DMS 273 (cell line): Measurements from ENCODE around the gene C1orf21.

Experiments used
- DNase-seq: peaks from one replicate; lab custom pipeline; 2025; ENCODE audit not compliant: unreplicated experiment; lab: John Stamatoyannopoulos, UW

C1orf21 gene

DNA sequence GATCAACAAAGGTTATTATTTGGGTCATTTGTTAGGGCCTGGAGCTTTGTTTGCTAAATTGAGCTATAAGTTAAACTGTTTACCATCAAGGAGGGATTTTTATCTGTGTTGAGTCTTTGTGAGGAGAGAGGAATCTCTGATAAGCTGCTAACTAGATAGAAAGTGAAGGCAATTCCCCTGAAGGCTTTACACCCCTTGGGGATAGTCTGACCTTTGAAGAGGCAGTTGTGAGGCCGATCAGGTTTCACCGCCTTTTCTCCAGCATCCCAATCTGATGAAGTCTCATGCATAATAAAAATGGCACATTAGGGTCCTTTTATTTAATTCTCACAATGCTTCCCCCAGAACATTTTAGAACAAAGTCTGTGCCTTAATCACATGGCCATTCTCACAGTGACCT, 21.8 kb downstream of the C1orf21 start:
- peak; percentile 30 for DNase-seq

DNA sequence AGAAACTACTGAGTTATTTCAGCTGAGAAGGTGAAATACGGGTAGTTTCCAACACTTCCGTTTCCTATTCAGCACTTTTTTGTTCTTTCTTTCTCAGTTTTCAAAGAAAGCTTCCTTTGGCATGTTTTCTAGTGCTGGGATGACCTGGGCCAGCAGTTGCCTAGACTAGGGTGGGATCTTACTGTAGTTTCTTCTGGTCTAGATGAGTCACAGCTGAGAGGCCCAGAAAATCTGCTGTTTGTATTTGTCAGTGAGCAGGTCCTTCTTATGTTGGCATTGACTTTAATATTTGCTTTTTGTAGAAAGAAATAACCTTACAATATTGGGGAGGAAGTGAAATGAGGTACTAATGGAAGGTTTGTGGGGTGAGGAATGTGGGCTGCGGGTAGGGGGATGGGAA, 22.2 kb downstream of the C1orf21 start:
- no peak for DNase-seq

DNA sequence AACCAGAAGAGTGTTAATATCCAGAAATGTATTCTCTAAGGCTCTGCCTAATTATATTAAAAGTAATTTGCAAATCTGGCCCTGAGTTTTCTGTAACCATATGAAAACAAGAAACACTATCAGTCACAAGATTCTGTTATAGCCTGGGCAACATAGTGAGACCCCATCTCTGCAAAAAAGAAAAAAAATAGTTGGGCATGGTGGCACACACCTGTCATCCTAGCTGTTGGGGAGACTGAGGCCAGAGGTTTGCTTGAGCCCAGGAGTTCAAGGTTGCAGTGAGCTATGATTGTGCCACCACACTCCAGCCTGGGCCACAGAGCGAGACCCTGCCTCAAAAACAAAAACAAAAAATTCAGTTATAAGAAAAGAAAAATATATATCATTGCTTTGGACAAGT, 25.6 kb downstream of the C1orf21 start:
- no peak for DNase-seq

DNA sequence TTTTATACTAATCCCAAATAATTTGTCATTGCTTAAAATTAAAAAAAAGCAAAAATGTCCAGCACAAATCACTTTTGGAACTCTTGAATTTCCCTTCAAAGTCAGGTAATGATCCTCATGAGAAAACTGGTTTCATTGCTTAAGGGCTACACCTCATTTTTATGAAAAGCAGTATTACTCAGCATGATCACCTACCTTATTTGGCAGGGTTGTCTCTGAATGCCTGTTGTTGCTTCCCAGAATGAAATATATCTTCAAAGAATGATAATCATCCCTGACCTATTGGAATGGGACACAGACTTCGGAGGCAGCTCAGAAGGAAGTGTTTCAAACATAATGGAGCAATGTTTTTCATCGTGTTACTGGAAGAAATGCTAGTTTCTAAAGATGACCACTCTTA, 29.7 kb downstream of the C1orf21 start:
- DNase-seq, result no peak

DNA sequence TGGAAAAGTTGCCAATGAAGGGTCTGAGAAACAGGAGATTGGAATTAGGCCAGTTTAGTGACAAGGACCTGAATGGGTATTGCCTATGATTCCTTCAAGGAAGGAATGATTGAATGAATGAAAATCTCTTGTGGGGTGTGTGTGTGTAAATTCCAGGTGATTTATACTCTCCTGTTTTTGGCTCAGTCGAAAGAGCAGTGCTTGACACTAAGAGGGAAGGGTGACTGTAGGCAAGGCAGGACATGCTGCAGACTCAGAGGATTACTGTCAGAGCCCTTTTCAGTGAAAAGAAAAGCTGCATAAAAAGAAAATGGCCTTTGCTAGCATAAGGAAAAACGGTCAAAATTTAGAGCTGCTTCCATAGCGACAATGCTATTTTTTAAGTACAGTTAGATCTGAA, 30.1 kb downstream of the C1orf21 start:
- no peak for DNase-seq

DNA sequence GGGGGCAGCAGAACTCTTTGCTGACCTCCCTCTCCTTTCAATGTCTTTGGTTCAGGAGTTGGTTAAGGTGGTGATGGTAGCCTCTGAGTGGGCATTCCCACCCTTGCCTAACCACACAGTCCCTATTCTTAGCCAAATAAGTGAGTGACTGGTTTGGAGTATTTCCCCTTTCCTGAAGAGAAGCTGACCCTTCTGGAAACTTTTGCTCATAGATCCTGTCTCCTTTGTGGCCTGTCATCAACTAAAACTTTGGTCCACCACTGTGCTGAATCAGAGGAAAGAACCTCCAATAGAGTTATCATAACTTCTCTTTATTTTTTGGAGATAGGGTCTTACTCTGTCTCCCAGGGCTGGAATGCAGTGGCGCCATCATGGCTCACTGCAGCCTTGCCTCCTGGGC, 31.1 kb downstream of the C1orf21 start:
- DNase-seq, result no peak

DNA sequence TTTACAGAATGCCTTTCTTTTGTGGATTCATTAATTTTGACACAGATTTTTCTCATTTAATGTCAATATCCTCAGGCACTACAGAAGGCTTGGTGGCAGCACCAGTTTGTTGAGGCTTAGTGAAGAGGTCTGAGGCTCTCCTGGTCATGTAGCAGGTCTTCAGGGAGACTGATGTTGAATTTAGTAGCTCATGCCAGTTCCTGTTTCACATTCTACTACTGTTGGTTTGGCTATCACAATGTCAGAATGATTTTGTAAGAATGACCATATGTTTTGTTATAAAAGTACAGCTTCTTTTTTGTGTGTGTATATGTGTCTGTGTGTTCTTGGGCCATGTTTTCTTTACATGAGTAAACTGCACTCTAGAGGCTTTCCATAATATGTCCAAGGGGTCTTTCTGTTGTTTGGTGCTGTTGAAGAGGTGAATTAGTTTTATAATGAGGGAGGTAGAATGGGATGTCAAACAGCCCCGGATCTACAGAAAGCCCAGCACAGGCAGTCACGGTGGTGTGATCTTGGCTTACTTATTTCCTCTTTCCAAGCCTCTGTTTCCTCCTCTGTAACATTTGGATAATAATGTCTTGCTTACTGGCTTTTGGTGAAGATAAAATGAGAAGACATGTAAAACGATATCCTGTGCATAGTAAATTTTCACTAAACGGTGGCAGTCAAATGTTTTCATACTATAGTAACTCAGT, 32.0 kb downstream of the C1orf21 start:
- DNase-seq, result no peak

DNA sequence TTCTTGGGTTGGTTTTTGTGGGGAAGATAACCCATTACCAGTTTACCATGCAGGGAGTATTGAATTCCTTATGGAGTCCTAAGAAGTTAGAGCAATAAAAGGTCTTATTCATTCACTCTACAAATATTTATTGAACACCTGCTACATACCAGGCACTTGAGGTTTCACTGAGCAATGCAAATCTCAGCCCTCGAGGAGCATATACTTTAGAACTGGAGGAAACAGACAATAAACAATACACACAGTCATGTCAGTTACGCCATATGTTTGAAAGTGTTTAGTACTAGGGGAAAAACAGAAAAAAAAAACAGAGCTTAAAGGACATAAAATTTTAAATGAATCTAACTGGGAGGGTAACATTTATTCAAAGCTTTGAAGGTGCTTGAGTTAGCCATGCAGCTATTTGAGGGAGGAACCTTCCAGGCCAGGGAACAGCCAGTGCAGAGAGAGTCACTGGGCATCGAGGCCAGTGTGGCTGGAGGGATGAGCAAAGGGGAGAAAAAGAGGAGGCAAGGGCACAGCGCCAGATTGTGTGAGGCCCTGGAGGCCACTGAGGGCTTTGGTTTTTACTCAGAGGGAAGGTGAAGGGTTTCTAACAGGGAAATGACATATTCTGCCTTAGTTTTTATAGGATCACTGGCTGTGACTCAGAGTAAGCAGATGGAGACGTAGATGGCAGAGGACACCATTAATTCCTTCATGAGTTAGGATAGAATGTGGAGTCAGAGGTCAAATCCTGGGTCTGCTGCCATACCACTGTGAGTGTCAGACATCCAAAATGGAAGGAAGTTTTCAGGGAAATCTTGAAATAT, 32.7 kb downstream of the C1orf21 start:
- no peak for DNase-seq

- DNase-seq, result no peak
Measured at GRCh38 chr1:184422490-184423233, 35.8 kb downstream of the C1orf21 start.

DNA sequence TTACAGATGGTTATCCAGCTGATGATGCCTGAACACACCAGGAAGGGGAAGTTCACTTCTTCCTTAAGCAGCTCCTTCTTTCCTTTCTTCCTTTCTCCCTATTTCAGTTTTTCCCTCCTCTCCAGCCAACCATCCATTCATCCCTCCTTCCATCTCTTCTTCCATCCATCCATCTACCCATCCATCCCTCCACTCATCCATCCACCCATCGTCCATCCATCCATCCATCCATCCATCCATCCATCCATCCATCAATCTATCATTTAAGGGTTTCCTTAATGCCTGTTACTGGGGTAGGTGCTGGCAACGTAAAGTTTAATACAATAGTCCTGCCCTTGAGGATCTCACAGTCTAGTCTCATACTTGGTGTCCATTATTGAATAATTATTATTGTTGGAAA, 36.8 kb downstream of the C1orf21 start:
- no peak for DNase-seq

- DNase-seq, result no peak
Measured at GRCh38 chr1:184424157-184424556, 37.3 kb downstream of the C1orf21 start.

DNA sequence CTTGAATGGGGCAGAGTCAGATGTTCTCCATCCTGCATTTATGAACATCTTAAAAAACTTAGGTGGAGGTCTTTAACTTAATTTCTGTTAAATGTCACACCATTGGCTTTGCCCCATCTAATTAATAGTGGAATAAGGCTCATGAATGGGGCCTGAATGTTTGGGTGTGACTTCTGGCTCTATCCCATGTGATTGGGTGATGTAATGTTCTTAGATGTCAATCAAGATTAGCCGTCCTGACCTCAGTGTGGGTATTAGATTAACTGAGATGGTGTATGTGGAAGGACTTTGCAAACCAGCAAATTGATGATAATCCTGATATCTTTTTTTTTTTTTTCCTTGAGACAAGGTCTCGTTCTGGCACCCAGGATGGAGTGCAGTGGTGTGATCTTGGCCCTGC, 38.1 kb downstream of the C1orf21 start:
- no peak for DNase-seq

DNA sequence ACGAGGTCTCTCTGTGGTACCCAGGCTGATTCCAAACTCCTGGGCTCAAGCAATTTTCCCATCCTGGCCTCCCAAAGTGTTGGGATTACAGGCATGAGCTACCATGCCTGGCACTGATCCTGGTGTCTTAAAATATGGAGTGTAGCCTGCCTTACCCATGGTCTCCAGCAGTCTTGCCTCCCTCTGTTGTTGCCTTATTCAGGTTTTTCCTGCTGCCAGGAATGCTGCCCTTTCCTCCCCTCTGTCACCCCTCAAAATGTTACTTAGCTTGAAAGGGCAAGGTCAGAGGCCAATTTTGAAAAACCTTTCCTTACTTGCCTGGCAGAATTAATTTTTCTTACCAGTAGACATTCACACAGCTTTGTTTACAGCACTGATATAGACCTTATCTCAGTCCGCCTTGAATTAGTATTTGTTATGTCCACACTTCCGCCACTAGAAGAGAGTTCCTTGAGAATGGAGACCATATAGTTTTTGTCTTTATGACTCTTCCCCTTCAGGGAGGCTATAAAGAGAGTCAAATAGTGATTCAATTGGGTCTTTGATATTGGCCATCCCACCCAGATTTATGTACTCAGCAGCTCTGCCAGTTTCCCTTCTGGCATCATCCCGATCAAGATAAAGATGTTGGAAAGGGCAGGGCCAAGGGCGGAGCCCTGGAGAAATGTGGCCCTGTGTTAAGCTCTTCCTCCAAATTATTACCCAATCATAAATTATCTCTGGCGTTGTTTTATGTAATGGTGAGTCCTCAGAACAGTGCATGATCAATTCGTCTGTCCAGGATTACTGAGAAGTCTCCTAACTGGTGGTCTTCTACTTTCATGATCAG, 38.8 kb downstream of the C1orf21 start:
- no peak for DNase-seq

DNA sequence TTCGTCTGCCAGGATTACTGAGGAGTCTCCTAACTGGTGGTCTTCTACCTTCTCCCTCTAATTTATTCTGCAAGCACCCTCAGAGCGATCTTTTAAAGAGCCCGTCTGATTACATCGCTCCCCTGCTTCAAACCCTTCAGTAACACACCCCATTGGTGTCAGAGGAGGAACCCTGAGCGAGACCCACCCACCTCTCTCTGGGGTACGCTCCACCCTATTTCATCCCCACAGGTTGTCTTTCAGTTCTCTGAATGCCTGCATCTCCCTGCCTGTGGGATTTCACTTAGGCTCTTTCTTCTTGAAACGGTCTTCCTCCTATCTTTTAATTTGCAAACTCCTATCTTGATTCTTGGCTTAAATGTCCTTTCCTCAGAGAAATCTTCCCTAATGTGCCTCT, 39.4 kb downstream of the C1orf21 start:
- DNase-seq, result no peak

DNA sequence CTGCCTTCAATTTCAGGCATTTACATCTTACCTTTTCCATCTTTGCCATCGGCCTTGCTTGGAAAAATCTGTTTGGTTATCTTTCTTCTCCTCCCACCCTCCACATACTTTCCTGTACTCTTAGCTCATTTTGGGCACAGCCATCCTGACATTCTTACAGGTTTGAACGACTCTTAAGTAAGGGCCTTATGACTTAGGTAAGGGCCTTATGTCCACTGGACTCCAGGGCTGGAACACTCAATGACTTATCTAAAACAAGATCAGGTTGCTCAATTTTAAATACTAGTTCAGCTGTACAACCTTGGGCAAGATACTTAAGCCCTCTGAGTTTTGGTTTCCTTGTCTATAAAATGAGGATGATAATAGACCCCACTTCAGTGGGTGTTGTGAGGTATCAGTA, 40.9 kb downstream of the C1orf21 start:
- DNase-seq, result no peak

- DNase-seq, result no peak
Measured at GRCh38 chr1:184428604-184429003, 41.8 kb downstream of the C1orf21 start.

DNA sequence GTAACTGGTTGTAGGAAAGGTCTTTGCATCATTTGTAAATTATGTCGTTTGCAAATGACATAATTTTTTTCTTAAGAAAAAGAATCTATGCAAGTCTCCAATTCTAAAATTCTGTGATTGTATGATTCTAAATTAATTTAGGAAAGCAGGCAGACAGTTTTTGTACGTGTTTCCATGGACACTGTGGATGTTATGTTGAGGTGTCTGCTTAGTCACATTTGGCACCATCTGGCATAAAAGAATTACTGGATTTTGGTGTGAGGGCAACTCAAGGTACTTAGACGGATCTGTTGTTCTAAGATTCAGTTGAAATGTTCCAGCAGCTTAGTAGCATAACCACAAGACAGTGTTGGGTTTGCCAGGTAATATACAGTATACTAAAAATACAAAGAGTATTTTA, 42.5 kb downstream of the C1orf21 start:
- peak; percentile 3 for DNase-seq

DNA sequence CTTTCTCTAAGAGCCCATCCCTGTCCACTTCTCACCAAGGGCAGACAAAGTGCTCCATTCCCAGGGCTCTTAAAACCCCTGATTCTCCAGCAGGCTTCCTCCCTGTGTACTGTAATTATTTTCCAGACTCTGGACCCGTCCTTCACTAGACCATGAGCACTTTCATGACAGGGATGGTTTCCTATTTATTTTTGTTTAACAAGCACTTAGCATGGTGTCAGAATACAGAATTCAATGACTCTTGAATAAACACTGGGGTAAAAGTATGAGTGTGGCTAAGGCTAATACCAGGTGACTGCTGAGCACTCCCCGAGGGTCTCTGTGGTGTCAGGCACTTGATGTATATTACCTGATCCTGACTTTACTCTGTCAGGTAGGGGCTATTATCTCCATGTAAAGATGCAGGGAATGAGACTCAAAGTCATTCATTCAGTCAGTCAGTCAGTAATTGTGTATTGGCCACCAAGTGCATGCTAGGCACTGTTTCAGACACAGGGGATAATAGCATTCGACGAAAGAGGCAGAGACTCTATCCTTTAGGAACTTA, 47.2 kb downstream of the C1orf21 start:
- DNase-seq, result no peak

DNA sequence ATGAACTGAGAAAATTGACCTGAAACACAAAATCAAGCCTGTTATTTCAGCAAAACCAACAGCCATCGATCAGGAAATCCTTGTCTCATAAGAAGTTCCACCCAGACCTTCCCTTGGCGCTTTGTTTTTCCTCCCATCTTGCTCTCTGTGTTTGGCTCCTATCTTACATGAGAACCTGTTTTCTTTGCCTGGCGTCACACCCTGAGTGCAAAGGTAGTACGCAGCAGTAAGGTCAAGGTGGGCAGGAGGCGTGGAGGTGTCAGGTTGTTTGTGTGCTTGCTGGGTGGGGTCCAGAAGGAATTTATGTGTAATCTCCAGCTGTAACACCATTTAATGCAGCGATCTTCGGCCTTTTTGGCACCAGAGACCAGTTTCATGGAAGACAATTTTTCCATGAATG, 50.5 kb downstream of the C1orf21 start:
- DNase-seq, result no peak

- DNase-seq, result no peak
Measured at GRCh38 chr1:184438363-184438762, 51.5 kb downstream of the C1orf21 start.

DNA sequence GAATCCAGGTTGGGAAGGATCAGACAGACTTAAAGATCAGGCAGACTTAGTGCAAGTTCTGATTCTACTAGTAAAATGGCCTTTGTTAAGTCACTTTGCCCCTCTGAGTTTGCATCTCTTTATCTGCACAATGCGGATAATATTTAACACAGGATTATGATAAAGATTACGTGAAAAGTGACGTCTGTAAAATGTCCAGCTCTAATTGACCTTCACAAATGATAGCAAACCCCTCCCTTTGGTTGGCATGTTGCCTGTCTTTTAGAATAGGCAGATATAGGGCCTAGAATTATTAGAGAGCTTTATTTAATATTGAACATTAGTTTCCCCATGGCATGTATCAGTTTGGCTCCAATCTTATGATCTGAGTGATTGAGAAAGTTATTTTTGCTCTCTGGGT, 55.4 kb downstream of the C1orf21 start:
- no peak for DNase-seq
